SK-N-MC (cell line): ENCODE data around the gene IGF1R.

Experiments
- EZH2 ChIP-seq: fragments of 200-600 bp; sonication (generic); IDR thresholded peaks from one replicate; pipeline ENCODE4 v1.6.1; 2017; ENCODE audit warnings: antibody characterized with exemption
- POLR2AphosphoS5 ChIP-seq: IDR thresholded peaks from 2 replicates; pipeline ENCODE4 v1.6.1; 2012; ENCODE audit warnings: mild to moderate bottlenecking, low read depth, low read length, borderline replicate concordance

GRCh38 chr15:98794211-98794610 is 145.9 kb downstream of the IGF1R start:
- TF ChIP-seq POLR2AphosphoS5 (no peak), EZH2 (no peak)
